ENCODE results near the gene ZNF366. TPM values are rescaled to one million over a fixed set of nuclear protein-coding genes. Genes with fewer than 3 reads are reported as not detected.

ZNF366 gene
- total RNA-seq, 1 experiment from 2014 or later, result not detected

DNA sequence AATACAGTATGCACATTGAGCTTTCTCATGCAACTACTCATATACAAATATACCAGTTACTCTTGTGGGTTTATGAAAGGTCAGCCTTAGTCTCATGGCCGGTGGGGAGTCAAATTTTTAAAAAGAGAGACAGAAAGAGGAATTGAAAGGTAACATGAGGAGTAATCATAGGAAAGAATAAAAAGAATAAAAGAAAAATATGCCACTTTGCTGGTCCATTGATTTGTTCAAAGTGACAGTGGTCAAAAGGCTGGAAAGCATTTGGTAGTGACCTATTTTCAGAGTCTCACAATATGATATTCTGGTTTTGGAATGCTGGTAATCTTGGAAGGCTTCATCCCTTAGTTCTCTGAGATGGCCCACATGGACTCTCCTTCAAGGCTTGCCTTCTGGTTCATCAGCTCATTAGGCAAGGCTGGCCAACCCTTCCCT is 67.0 kb downstream of the ZNF366 start (continued):
- no peak for TF ChIP-seq EZH2phosphoT487 (IDR thresholded peaks at IDR 0.05; ENCODE audit: borderline replicate concordance)
- TF ChIP-seq CBX3 (IDR thresholded peaks at IDR 0.05; ENCODE audit: low read depth), result no peak
- no peak for TF ChIP-seq YY1 (IDR thresholded peaks at IDR 0.05; ENCODE audit: extremely low read depth, insufficient replicate concordance, low read depth, low read length)
- TF ChIP-seq SP1 (IDR thresholded peaks at IDR 0.05; ENCODE audit: low read depth), result no peak
- no peak for TF ChIP-seq SRF (IDR thresholded peaks at IDR 0.05; ENCODE audit: low read depth)

DNA sequence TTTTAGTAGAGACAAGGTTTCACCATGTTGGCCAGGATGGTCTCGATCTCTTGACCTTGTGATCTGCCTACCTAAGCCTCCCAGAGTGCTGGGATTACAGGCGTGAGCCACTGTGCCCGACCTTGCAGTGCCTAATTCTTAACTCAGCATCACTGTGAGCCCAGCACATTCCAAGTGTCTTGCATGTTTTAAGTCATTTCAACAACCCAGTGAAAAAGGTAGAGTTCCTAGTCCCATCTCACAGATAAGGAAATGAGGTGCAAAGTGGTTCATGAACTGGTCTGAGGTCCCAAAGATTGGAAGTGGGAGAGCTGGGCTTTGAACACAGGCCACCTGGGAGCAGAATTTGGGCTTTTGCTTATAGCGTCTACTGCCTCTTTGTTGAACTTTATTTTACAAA is 68.0 kb downstream of the ZNF366 start:
- Histone ChIP-seq H3K9me3 (ENCODE audit: control insufficient read depth in 1 of 2, insufficient read depth in 1 of 2, low read depth in 1 of 2, low read length in 2 of 2) (no peaks in the 10 kb centered on the region), H3K4me3 (replicated peaks in 1 of 2; ENCODE audit: low read depth in 1 of 2, low read length in 2 of 2) (no peak overlapping the region), H3K9me2 (ENCODE audit: insufficient read depth) (no peaks in the 10 kb centered on the region), H4K20me1 (ENCODE audit: insufficient read depth) (no peaks in the 10 kb centered on the region), H3K4me2 (ENCODE audit: low read length) (no peak overlapping the region), H3K27ac (ENCODE audit: low read depth, low read length) (no peak overlapping the region), H2AFZ (ENCODE audit: low read depth, low read length, poor library complexity, severe bottlenecking) (no peak overlapping the region), H3K79me2 (ENCODE audit: insufficient read depth, low read length) (no peaks in the 10 kb centered on the region), H3K36me3 (ENCODE audit: control insufficient read depth in 1 of 2, insufficient read depth in 2 of 2, low read length in 2 of 2) (no peaks in the 10 kb centered on the region), H3K9ac (ENCODE audit: low read length) (no peak overlapping the region), H3K4me1 (ENCODE audit: control insufficient read depth in 1 of 2, insufficient read depth in 2 of 2, low read length in 2 of 2) (peaks cover 0 to 10% of the 10 kb centered on the region in 2 experiments; a peak in 2 of 4 replicates), H3K27me3 (ENCODE audit: insufficient read depth, low read length) (0 out of 2 replicates have a peak, but pooled peaks cover 6% of the 10 kb centered on the region)
- intact Hi-C loops (cut with micrococcal nuclease), result no loop called here
- ChIA-PET RAD21 (ENCODE audit: low non-redundant PET in 1 of 2, low total read pairs in 2 of 2, uncharacterized antibody in 2 of 2, unreplicated experiment in 2 of 2) (no interaction called here), CTCF (no interaction called here), POLR2A (no interaction called here)
- DNase-seq (ENCODE audit: low read depth, low spot score), result no peak
- BruUV-seq (replicated peaks), result no TSS peak
- no peak for ATAC-seq
- no peak for TF ChIP-seq TCF7L2 (IDR thresholded peaks at IDR 0.05; ENCODE audit: borderline replicate concordance, extremely low read depth, insufficient read depth, insufficient read length)

DNA sequence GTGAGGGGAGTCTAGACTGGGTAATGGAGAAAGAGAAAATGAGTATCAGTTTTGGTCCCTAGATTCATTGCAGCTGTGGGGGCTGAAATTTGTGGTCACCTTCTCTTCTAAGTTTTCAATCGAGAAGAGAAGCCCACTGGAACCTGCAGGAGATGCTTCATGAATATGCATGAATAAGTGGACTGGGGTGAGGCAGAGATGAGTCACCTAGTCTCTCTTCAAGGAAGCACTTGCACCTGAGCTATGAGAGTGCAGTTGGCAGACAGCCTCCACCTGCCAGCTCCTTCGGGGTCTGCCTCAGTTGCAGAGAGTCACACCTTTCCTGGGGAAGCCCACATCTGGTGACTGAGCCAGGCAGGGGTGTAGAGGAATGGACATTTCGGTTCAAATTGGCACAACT is 69.1 kb downstream of the ZNF366 start:
- no peak overlapping the region for H3K4me3 ChIP-seq (replicated peaks in 1 of 2; ENCODE audit: low read depth in 1 of 2, low read length in 2 of 2)
- no peak overlapping the region for H3K4me2 ChIP-seq (ENCODE audit: low read length)
- no TSS peak for BruUV-seq (replicated peaks)
- H3K9me2 ChIP-seq (ENCODE audit: insufficient read depth), result no peaks in the 10 kb centered on the region
- ATAC-seq (no peak), DNase-seq (ENCODE audit: low read depth, low spot score) (no peak)
- CTCF ChIA-PET, result no interaction called here
- 0 out of 2 replicates have a peak, but pooled peaks cover 16% of the 10 kb centered on the region for H3K27me3 ChIP-seq (ENCODE audit: insufficient read depth, low read length)
- RAD21 ChIA-PET (ENCODE audit: low non-redundant PET in 1 of 2, low total read pairs in 2 of 2, uncharacterized antibody in 2 of 2, unreplicated experiment in 2 of 2), result no interaction called here
- no peaks in the 10 kb centered on the region for H3K79me2 ChIP-seq (ENCODE audit: insufficient read depth, low read length)
- H4K20me1 ChIP-seq (ENCODE audit: insufficient read depth), result no peaks in the 10 kb centered on the region
- H3K9ac ChIP-seq (ENCODE audit: low read length), result no peak overlapping the region
- no peak overlapping the region for H3K27ac ChIP-seq (ENCODE audit: low read depth, low read length)
- peaks cover 0 to 10% of the 10 kb centered on the region in 2 experiments; a peak in 2 of 4 replicates for H3K4me1 ChIP-seq (ENCODE audit: control insufficient read depth in 1 of 2, insufficient read depth in 2 of 2, low read length in 2 of 2)
- no peaks in the 10 kb centered on the region for H3K9me3 ChIP-seq (ENCODE audit: control insufficient read depth in 1 of 2, insufficient read depth in 1 of 2, low read depth in 1 of 2, low read length in 2 of 2)
- POLR2A ChIA-PET, result no interaction called here
- intact Hi-C loops (cut with micrococcal nuclease), result no loop called here
- 0 out of 2 replicates have a peak, but pooled peaks have one; percentile 24 for TF ChIP-seq FOSL1 (IDR thresholded peaks at IDR 0.05; ENCODE audit: low read depth)
- TF ChIP-seq CBX3 (IDR thresholded peaks at IDR 0.05; ENCODE audit: low read depth), result no peak
- H2AFZ ChIP-seq (ENCODE audit: low read depth, low read length, poor library complexity, severe bottlenecking), result no peak overlapping the region
- no peaks in the 10 kb centered on the region for H3K36me3 ChIP-seq (ENCODE audit: control insufficient read depth in 1 of 2, insufficient read depth in 2 of 2, low read length in 2 of 2)
